Hematopoietic multipotent progenitor cell treated with erythropoietin and hydrocortisone succinate and interleukin-3 and kit ligand, for 17 days (in vitro differentiated cells): ENCODE measurements around the gene MACROH2A1.

Experiments
- DNase-seq: peaks from one replicate; pipeline ENCODE4 v3.0.0-alpha.2; 2015; ENCODE audit warnings: low spot score

The MACROH2A1 gene

GRCh38 chr5:135353952-135354721, 44.9 kb downstream of the MACROH2A1 start:
- no peak for DNase-seq

DNA sequence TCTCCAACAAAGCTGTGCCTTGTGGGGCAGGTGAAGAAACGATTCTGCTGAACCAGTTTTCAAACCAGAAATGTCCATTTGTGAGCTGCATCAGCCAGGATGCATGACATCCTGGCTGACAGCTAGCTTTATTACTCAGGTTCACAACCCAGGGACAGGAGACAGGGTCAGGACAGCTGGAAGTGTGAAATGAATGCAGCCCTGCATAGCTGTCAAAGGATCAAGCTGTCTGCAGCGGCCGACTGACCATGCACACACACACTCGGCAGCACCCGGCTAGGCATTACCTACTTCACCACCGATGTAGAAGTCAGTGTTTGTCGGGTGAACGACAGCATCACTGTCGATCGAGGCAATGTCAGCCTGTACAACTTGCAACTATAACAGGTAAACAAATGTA, 48.5 kb downstream of the MACROH2A1 start:
- no peak for DNase-seq

- no peak for DNase-seq
Observed at GRCh38 chr5:135349886-135350285, 49.1 kb downstream of the MACROH2A1 start.

DNA sequence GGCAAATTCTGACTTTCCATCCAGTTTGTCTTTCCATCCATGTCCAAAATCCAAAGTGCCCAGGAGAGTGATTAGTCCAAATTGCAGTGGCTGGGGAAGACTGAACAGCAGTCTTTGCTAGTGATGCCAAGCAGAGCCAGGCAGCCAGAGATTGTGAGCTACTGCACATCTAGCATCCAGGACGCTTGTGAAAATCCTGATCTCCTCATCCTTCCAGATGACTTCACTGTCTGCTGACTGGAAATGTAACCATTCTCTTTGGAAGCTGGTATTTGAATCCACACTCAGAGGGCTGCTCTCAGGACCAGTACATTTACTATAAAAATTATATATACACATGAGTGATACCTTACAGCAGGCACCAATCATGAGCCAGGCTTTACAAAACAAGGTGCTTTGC, 49.6 kb downstream of the MACROH2A1 start:
- no peak for DNase-seq

GRCh38 chr5:135348918-135349317, 50.1 kb downstream of the MACROH2A1 start:
- DNase-seq, result no peak

- DNase-seq, result no peak
Observed at GRCh38 chr5:135347392-135347791, 51.6 kb downstream of the MACROH2A1 start.

- no peak for DNase-seq
Observed at GRCh38 chr5:135345956-135346731, 52.9 kb downstream of the MACROH2A1 start.

DNA sequence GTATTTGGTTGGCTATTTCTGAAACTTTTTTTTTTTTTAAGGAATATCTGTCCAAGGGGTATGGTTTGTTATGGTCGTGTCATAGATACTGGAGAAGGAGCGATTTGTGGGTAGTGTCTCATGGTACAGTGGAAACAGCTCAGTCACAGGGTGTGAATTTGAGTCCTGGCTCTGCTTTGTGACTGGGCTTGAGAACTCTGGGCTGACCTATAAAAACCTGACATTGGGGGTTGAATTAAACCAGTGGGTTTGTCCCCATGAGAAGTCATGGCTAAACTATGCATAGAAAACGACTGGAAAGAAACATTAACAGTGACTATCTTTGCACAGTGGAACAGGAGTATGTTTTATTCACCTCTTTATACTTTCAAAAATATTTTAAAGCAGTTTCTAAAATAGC, 54.7 kb downstream of the MACROH2A1 start:
- DNase-seq, result no peak

DNA sequence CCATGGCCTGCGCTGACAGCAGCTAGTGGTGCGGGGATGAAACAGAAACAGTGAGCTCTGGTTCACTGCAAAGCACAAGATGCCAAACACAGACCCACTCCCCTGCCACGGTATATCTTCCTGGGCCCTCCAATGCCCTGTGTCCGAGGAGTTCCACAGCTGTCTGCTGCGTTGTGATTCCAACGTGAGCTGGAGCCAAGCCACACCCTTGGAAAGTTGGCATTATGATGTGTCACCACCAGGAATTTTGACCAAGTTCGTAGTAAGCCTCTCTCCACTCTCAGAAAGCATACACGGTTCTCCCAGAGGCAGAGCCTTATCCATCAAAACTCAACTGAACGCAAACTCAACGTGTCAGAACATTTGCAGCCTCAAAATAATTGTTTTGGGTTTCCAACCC, 55.6 kb downstream of the MACROH2A1 start:
- DNase-seq, result no peak

GRCh38 chr5:135342551-135342875, 56.5 kb downstream of the MACROH2A1 start:
- no peak for DNase-seq

- no peak for DNase-seq
Observed at GRCh38 chr5:135341696-135342550, 57.1 kb downstream of the MACROH2A1 start.

DNA sequence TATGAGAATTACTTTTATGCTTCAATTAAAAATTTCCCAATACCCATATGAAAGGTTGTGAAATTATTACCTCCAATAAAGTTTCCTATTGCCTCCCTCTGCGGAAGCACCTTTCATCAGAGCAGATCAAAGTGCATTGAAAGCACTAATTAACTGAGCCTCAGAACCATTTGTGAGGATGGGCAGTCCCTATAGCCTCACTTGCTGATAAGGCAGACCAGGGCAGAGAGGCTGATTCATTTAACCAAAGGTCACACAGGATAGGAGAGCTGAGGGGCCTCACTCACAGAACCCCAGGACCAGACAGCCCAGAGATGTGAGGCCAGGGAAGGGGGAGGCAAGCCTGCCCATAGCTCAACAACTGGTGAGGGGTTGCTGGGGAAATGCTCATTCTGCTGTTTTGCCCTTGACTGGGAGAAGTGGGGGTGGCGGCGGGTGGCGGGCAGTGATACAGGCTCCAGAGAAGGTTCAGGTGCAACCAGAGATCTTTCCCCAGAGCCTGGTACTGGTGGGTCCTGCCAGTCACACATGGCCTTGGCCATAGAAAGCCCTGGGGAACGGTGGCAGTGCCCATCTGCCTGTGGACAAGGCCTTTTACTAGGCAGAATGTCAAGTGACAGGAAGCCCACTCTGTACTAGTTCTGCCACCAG, 57.9 kb downstream of the MACROH2A1 start:
- DNase-seq, result no peak

DNA sequence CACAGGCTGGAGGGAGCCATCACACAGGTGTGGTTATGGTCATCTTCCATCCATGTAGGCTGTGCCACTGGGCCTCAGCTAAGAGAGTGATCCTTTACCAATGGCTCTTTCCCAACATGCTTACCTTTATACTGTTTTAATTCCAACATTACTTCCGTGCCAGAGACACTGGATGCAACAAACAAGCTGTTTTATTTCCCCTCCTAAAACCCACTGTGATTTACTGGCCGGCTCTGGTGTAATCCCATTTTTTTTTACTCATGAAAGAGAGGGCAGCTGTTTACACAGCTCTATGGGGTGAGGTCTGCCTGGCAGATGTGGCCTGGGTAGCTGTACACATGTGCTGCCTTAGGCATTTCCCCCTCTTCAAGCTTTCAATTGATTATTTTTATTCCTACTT, 58.5 kb downstream of the MACROH2A1 start:
- DNase-seq, result no peak

- no peak for DNase-seq
Observed at GRCh38 chr5:135339623-135340022, 59.4 kb downstream of the MACROH2A1 start.

DNA sequence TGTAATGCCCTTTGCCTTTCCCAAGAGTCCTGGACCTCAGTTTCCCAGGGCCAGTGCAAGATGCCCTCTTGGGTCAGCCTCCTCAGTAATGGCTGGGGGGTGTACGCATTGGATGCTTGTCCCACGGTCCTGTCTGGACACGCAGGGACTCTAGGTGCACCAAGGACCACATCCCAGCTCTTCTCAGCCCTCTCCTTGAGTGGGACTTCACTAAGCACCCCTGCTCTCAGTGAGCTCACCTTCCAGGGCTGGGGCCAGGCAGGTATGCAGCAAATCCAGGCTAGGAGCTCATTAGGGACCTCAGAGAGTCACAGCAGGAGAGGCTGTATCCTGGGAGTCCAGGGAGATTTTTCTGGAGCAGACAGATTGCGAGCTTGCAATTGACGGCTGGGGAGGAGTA, 59.8 kb downstream of the MACROH2A1 start:
- no peak for DNase-seq

- DNase-seq, result no peak
Observed at GRCh38 chr5:135337064-135337463, 62.0 kb downstream of the MACROH2A1 start.

GRCh38 chr5:135335031-135335828, 63.8 kb downstream of the MACROH2A1 start:
- no peak for DNase-seq

GRCh38 chr5:135333732-135334515, 65.1 kb downstream of the MACROH2A1 start:
- DNase-seq, result no peak

GRCh38 chr5:135332519-135333150, 66.4 kb downstream of the MACROH2A1 start:
- DNase-seq, result peak; percentile 34

DNA sequence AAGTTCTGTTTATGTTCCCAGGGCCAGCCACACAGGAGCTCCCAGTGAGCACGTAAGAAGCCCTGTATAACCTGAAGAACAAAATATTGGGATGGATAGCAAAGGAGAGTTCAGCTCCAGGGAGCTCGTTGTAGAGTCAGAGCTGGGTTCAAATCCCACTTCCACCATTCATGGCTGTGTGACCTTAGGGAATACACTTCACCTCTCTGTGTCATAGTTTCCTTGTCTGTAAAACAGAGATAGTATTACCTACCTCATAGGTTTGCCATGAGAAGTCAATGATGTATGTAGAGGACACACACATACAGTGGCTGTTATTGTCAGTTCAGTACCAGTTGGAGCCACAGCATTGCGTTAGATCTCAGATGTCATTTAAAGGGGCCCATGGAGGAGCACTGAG, 67.4 kb downstream of the MACROH2A1 start:
- no peak for DNase-seq
